NCI-H69 (cell line): ENCODE results near the gene KIAA1671.
"Not testable (repeated sequence)": the region's sequence is repeated elsewhere in the genome, so short reads cannot be mapped to it uniquely, and the experiment has no call there.

Experiments used
- DNase-seq: peaks from one replicate; lab custom pipeline; 2025; lab: John Stamatoyannopoulos, UW

KIAA1671 gene

GRCh38 chr22:25237503-25237902, 285.0 kb downstream of the KIAA1671 start:
- DNase-seq, result no peak

- not testable (repeated sequence) for DNase-seq
These were observed 285.5 kb downstream of the KIAA1671 start for GRCh38 chr22:25238058-25238457.
